GM18511 (cell line): Measurements from ENCODE around the gene KCNJ5.

Experiments
- ATAC-seq: cut with Tn5 transposase; IDR thresholded peaks from one replicate; pipeline ENCODE4 v1.9.1; 2021; ENCODE audit warnings: mild to moderate bottlenecking, moderate library complexity; ENCODE audit not compliant: unreplicated experiment

The KCNJ5 gene

GRCh38 chr11:128927683-128928336 lies 36.7 kb downstream of the KCNJ5 start:
- no peak for ATAC-seq

DNA sequence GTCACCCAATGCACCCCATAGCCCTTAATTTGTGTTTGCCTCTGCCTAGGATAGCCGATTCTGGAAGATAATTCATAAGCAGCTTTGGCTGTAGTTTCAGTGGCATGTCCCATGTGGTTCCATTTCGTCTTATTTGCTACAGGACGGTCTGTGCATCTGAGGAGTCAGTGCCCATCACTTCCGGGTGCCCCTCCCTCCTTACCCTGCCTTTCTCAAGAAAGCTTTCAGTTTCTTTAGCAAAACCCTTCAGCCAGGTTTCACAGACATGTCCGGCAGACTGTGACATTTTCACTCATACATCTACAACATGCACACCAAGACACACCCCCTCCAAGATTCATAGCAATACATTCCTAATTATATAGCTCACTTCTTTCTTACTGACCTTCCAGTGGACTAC lies 37.2 kb downstream of the KCNJ5 start:
- peak; percentile 96 for ATAC-seq

DNA sequence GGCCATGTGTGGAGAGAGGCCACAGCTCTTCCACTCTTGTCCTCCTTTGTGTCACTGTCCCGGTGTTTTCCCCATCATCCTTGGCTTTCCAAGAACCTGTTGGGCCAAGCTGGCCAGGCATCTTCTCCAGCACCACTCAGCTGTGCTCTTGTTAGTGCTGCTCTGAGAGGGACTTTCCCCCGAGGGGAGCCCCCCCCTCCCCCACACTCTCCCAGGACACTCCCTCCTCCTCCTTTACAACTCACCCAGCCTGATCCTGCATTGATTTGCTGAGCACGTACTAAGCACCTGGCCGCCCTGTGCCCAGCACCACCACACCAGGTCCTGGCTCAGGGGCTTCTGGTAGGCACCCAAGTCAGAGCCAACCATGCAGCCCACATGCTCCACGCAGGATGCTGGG lies 38.3 kb downstream of the KCNJ5 start:
- peak; percentile 33 for ATAC-seq

DNA sequence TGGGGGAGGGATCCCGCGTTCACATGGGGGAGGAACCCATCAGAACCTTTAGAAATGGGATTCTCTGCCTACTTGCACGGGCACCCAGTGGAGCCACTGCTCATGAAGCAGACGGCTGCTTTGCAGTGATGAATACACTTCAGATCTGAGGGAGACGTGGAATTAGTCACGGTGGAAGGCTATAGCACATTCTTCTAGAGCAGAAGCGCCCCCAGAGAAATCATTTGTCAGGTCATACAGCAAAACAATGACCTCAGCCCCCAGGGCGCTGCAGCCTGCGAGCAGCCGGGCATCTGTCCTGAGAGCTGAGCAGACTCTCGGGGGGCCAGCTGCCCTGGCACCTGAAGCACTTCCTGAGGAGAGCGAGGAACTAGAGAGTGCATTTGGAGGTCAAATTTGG lies 38.8 kb downstream of the KCNJ5 start:
- ATAC-seq: no peak

- no peak for ATAC-seq
These were observed 39.9 kb downstream of the KCNJ5 start for GRCh38 chr11:128931066-128931465.

DNA sequence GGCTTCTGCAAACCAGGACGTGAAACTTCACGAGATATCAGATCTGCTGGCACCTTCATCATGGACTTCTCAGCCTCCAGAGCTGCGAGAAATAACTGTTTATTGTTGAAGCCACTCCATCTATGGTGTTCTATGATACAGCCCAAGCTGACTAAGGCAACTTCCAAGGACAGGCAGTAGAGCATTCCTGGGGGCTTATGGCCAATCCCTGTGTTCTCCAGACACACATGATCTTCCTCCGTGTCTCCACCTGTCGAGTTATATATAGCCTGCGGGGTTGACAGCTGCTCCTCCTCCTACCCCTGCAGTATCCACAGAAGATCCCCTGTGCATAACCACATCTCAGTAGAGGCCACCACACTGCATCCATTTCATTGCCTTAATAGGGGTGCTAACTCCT lies 40.5 kb downstream of the KCNJ5 start:
- ATAC-seq: no peak

DNA sequence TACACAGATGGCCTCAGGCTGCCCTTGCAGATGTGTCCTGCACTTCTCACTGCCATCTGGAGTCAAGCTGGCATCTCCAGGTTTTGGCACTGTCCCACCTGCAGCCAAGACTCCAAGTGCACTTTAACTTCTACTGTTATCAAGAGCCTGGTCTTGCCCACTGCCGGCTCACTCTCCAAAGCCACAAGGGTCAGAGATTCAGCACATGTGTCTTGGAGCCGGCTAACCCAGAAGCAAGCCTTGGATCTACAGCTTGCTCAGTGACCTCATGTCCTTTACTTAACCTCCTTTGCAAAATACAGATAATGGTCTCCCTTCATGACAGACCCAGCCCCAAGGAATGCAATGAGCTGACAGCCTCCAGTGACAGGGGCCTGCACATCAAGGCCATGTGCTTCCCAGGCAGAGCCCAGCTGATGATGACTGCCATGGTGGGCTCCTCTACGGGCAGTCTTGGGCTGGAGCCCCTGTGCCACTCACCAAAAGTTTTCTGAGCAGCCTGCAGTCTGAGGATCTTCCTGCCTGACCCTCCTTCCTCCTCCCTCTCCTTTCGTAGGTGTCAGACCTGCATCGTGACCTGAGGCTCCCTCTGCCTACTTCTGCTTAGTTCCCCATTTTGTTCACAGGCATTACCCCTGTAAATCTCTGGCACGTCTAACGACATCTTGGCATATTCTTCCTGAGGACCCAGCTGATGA lies 42.5 kb downstream of the KCNJ5 start:
- no peak for ATAC-seq

GRCh38 chr11:128934351-128934750 lies 43.2 kb downstream of the KCNJ5 start:
- ATAC-seq: no peak

- ATAC-seq: no peak
These were observed 43.8 kb downstream of the KCNJ5 start for GRCh38 chr11:128934926-128935325.

GRCh38 chr11:128936606-128937251 lies 45.6 kb downstream of the KCNJ5 start:
- no peak for ATAC-seq

DNA sequence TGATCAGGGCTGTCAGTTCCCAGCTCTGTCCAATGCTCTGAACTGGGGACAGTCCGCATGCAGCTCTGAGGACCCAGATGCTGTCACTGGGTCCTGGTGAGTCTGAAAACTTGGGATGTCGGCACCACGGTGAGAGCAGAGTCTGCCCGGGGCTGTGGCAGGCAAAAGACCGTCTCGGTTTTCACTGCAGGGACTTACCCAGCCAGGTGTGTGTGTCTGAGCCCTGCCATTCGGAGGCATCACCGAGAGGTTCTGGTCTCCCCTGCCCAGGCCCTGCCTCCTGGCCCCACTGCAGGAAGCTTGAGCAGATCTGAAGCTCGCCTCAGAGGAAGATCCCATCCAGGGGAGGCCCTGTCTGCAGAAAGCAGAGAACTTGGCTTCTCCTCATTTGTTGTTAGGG lies 46.3 kb downstream of the KCNJ5 start:
- no peak for ATAC-seq

GRCh38 chr11:128938156-128938885 lies 47.2 kb downstream of the KCNJ5 start:
- ATAC-seq: no peak

DNA sequence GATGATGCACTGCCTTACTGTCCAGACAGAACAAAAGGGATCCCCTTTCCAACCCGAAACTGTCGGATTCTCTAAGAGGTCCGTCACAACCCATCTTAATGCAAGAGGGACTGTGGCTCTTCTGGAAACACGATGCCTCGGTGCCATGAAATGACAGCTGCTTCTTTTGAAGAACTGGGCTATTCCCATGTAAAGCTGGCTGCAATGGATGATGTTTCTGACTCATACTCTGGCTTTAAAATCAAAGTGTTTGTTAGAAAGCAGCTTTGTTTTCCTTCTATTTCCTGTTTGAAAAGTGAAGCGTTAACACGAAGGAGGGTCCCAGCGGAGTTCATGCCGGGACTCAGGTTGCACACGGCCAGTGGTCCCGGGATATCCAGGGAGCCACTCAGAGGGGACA lies 48.4 kb downstream of the KCNJ5 start:
- ATAC-seq: no peak

DNA sequence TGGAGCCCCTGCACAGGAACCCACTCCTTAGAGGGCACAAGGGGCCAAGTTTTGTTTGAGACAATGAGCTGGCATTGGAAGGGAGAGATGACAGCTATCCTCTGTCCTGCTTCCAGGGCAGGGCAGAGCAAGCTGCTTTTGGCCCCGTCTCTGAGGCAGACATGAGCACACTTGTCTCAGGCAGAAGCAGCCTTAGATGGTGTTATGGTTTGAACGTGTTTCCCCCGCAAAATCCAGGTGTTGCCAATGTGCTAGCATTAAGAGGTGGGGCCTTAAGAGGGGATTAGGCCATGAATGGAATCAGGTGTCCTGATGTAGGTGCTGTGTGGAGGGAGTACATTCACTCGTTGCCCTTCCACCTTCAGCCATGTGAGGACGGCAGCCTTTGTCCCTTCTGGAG lies 49.0 kb downstream of the KCNJ5 start:
- ATAC-seq: no peak

- no peak for ATAC-seq
These were observed 49.4 kb downstream of the KCNJ5 start for GRCh38 chr11:128940603-128941002.

- no peak for ATAC-seq
These were observed 50.0 kb downstream of the KCNJ5 start for GRCh38 chr11:128941110-128941509.

DNA sequence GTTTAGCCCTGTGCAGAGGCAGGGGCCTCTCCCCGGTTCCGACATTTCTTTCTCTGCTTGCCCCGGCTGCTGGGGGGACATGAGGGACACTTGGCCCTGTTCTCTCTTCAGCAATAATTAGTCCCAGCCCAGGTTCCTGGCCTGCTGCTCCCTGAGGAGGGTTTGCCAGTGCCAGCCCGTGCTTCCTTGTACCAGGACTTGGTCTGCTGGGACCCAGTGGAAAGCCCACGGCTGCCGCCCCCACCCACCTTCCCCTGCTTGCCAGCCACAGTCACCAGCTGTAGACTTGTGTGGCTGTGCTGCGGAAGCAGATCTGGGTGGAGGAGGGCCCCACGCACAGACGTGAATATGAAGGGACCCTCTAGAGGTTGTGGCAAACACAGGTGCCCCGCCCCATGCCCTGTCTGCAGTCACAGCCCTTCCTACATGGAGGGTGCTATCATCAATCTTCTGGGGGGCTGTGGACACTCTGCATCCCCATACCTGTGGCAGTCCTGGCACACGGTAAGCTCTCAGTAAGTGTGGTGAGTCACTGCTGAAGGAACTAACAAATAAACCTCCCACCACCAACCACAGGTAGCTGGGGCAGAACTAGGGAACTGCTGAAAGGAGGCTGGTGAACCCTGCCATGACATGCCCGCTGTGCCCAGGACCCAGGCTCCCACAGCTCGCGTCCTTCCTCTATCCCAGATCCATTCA lies 50.6 kb downstream of the KCNJ5 start:
- ATAC-seq: no peak

DNA sequence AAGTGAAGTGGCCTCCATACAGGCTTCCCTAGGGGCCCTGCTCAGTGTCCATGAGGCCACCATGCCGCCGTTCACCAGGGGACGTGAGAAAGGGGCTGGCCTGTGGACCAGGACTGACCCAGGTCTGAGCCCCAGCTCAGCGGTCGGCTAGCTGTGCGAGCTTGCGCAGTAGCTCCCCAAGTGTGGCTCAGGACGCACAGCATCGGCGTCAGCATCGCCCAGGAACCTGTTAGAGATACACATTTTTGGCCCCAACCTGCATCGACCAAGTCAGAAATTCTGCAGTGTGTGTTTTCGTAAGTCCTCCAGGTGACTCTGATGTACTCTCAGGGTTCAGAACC lies 51.1 kb downstream of the KCNJ5 start:
- no peak for ATAC-seq

DNA sequence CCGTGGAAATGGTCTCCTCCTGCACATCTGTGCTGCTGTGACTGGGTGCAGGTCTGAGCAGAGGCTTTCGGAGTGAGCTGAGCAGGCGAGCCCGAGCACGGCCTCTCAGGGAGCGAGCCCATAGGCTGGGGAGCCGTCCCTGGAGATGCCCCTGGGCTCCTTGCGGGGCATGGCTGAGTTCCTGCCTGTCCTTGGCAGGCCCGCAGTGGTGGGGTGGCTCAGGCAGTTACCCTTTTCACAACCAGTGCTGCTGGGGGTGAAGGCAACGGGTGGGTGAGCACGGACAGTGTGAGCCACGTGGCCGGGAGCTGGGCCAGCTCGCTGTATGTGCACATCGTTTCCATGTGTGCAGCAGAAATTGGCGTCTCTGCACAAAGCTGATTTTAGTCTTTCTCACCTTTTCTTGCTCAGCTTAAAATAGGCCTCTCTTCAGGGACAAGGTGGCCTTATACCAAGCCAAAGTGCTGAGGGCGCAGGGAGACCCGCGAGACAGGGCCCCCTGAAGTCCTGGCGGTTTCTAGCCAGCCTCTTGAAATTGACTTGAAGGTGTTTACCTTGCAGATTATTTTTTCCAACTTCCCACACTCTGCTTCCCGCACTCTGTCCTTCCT lies 51.8 kb downstream of the KCNJ5 start, which contains the start of gene TP53AIP1:
TP53AIP1 (minus strand) TSS at position 55 of the 611 bp plus-strand sequence. CDS start 5,053 bp downstream, outside the sequence.
- no peak for ATAC-seq

DNA sequence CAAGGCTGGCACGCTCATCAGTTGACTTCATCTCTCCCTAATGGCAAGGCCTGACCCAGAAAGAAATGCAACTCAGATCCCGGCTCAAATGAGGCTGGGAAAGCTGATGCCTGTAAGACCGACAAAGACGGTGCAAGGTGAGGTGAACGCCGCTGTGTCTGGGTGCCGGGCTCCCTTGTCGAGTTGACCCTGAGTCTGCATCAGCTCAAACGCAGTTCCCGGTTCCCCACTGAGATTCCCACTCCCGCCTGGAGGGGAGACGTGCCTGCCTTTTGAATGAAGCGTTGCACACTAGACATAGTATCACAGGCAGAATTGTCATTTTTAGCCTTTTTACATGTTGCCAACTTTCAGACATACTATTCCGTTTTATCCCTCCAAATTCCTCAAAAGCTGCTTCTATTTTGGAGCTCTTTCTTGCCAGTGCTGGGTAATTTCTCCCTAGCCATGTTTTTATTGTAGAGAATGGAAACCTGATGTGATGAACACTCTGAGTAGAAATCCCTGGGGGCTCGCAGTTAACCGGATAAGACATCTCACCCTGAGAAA lies 52.3 kb downstream of the KCNJ5 start:
- no peak for ATAC-seq
